ENCODE data around the gene DHX29. TPM values are rescaled to one million over a fixed set of nuclear protein-coding genes. Genes with fewer than 3 reads are reported as not detected.
"Not testable (repeated sequence)": the region's sequence is repeated elsewhere in the genome, so short reads cannot be mapped to it uniquely, and the experiment has no call there.

The DHX29 gene
- total and polyA plus RNA-seq, 4 donors: 8.0 to 35.3 (median 19.1) TPM

GRCh38 chr5:55319491-55319890, 12.0 kb upstream of the DHX29 start:
- TF ChIP-seq CTCF (IDR thresholded peaks at IDR 0.05; ENCODE audit: control extremely low read depth, extremely low read depth): no peak
- Histone ChIP-seq H3K9me3 (ENCODE audit: control insufficient read depth in 4 of 4, insufficient read depth in 3 of 4, low read length in 3 of 4) (no peaks in the 10 kb centered on the region), H3K27ac (ENCODE audit: low read depth in 1 of 2, low read length in 1 of 2) (no peak overlapping the region), H3K27me3 (ENCODE audit: control insufficient read depth in 3 of 3, insufficient read depth in 3 of 3, low read length in 2 of 3) (no peaks in the 10 kb centered on the region), H3K36me3 (ENCODE audit: control insufficient read depth in 4 of 4, insufficient read depth in 4 of 4, low read length in 4 of 4) (peaks cover 0 to 6% (median under 1%) of the 10 kb centered on the region in 4 donors), H3K9ac (ENCODE audit: insufficient read depth in 1 of 2, low read length in 2 of 2) (no peak overlapping the region), H3K4me1 (ENCODE audit: control insufficient read depth in 5 of 5, insufficient read depth in 5 of 5, low read length in 5 of 5) (peaks cover 0 to 9% (median 3%) of the 10 kb centered on the region in 5 donors), H3K4me3 (no peak overlapping the region)
- ATAC-seq (ENCODE audit: insufficient read depth, low FRiP score) (no peak), DNase-seq (no peak)
- WGBS, 2 donors: 84 to 88% methylated on average over 1 of the region's 1 CpG

- not testable (repeated sequence) for H3K9ac ChIP-seq (ENCODE audit: insufficient read depth in 1 of 2, low read length in 2 of 2); H3K27me3 ChIP-seq (ENCODE audit: control insufficient read depth in 3 of 3, insufficient read depth in 3 of 3, low read length in 2 of 3); H3K9me3 ChIP-seq (ENCODE audit: control insufficient read depth in 4 of 4, insufficient read depth in 3 of 4, low read length in 3 of 4); H3K27ac ChIP-seq (ENCODE audit: low read depth in 1 of 2, low read length in 1 of 2); H3K4me3 ChIP-seq; DNase-seq; H3K36me3 ChIP-seq (ENCODE audit: control insufficient read depth in 4 of 4, insufficient read depth in 4 of 4, low read length in 4 of 4); ATAC-seq (ENCODE audit: insufficient read depth, low FRiP score)
- 98 to 100% methylated on average over 4 of the region's 4 CpGs for WGBS, 2 donors
- peaks cover 0 to 14% (median 3%) of the 10 kb centered on the region in 5 donors for H3K4me1 ChIP-seq (ENCODE audit: control insufficient read depth in 5 of 5, insufficient read depth in 5 of 5, low read length in 5 of 5)
Measured at GRCh38 chr5:55318237-55318636, 10.7 kb upstream of the DHX29 start.

GRCh38 chr5:55316837-55317236, 9.3 kb upstream of the DHX29 start:
- no peak for DNase-seq
- TF ChIP-seq CTCF (IDR thresholded peaks at IDR 0.05; ENCODE audit: control extremely low read depth, extremely low read depth): no peak
- no peaks in the 10 kb centered on the region for H3K9me3 ChIP-seq (ENCODE audit: control insufficient read depth in 4 of 4, insufficient read depth in 3 of 4, low read length in 3 of 4)

GRCh38 chr5:55316289-55316688, 8.8 kb upstream of the DHX29 start:
- DNase-seq: no peak
- no peak for TF ChIP-seq CTCF (IDR thresholded peaks at IDR 0.05; ENCODE audit: control extremely low read depth, extremely low read depth)
- Histone ChIP-seq H3K9me3 (ENCODE audit: control insufficient read depth in 4 of 4, insufficient read depth in 3 of 4, low read length in 3 of 4) (no peaks in the 10 kb centered on the region), H3K9ac (ENCODE audit: insufficient read depth in 1 of 2, low read length in 2 of 2) (no peak overlapping the region), H3K27me3 (ENCODE audit: control insufficient read depth in 3 of 3, insufficient read depth in 3 of 3, low read length in 2 of 3) (no peaks in the 10 kb centered on the region), H3K4me3 (no peak overlapping the region), H3K4me1 (ENCODE audit: control insufficient read depth in 5 of 5, insufficient read depth in 5 of 5, low read length in 5 of 5) (peaks cover 0 to 19% (median 3%) of the 10 kb centered on the region in 5 donors), H3K36me3 (ENCODE audit: control insufficient read depth in 4 of 4, insufficient read depth in 4 of 4, low read length in 4 of 4) (peaks cover 0 to 4% (median under 1%) of the 10 kb centered on the region in 4 donors), H3K27ac (ENCODE audit: low read depth in 1 of 2, low read length in 1 of 2) (no peak overlapping the region)
- no peak for ATAC-seq (ENCODE audit: insufficient read depth, low FRiP score)
- WGBS, 2 donors: 98 to 100% methylated on average over 2 of the region's 2 CpGs

More at GRCh38 chr5:55316837-55317236, 9.3 kb upstream of the DHX29 start:
- H3K36me3 ChIP-seq (ENCODE audit: control insufficient read depth in 4 of 4, insufficient read depth in 4 of 4, low read length in 4 of 4): peaks cover 0 to 4% (median under 1%) of the 10 kb centered on the region in 4 donors
- H3K27ac ChIP-seq (ENCODE audit: low read depth in 1 of 2, low read length in 1 of 2): no peak overlapping the region
- no peak overlapping the region for H3K4me3 ChIP-seq
- ATAC-seq (ENCODE audit: insufficient read depth, low FRiP score): no peak
- peaks cover 0 to 17% (median 3%) of the 10 kb centered on the region in 5 donors for H3K4me1 ChIP-seq (ENCODE audit: control insufficient read depth in 5 of 5, insufficient read depth in 5 of 5, low read length in 5 of 5)
- no peaks in the 10 kb centered on the region for H3K27me3 ChIP-seq (ENCODE audit: control insufficient read depth in 3 of 3, insufficient read depth in 3 of 3, low read length in 2 of 3)
- H3K9ac ChIP-seq (ENCODE audit: insufficient read depth in 1 of 2, low read length in 2 of 2): no peak overlapping the region

Measured in lung (tissue), 12 donors.